HUES64 (cell line): ENCODE results near the gene ALOXE3.

ENCODE experiments used
- H3K27ac ChIP-seq: 2 replicates; pipeline ENCODE4 v1.7.0; 2013; ENCODE audit warnings: low read depth, low read length, inconsistent platforms
- H3K27me3 ChIP-seq: 2 replicates; pipeline ENCODE4 v1.6.1; 2013; ENCODE audit warnings: mild to moderate bottlenecking, low read length; ENCODE audit not compliant: insufficient read depth
- H3K36me3 ChIP-seq: 2 replicates; pipeline ENCODE4 v1.6.1; 2013; ENCODE audit warnings: mild to moderate bottlenecking, low read length; ENCODE audit not compliant: insufficient read depth
- H3K4me1 ChIP-seq: 2 replicates; pipeline ENCODE4 v1.6.1; 2013; ENCODE audit warnings: mild to moderate bottlenecking, low read length, moderate library complexity; ENCODE audit not compliant: insufficient read depth
- H3K4me3 ChIP-seq: 2 replicates; pipeline ENCODE4 v1.5.1; 2013; ENCODE audit warnings: mild to moderate bottlenecking, low read length, moderate library complexity
- H3K9ac ChIP-seq: 2 replicates; pipeline ENCODE4 v1.6.1; 2013; ENCODE audit warnings: mild to moderate bottlenecking, low read depth, low read length
- H3K9me3 ChIP-seq: 2 replicates; pipeline ENCODE4 v1.6.1; 2013; ENCODE audit warnings: low read depth, low read length; ENCODE audit not compliant: insufficient read depth
- WGBS: fragments of 150-250, 120-280 bp; methylation state at CpG from one replicate; pipeline ENCODE4 v1.1.7; 2013; ENCODE audit warnings: missing lambda C conversion rate; 5-methylcytosine and 5-hydroxymethylcytosine counted together

ALOXE3 gene

DNA sequence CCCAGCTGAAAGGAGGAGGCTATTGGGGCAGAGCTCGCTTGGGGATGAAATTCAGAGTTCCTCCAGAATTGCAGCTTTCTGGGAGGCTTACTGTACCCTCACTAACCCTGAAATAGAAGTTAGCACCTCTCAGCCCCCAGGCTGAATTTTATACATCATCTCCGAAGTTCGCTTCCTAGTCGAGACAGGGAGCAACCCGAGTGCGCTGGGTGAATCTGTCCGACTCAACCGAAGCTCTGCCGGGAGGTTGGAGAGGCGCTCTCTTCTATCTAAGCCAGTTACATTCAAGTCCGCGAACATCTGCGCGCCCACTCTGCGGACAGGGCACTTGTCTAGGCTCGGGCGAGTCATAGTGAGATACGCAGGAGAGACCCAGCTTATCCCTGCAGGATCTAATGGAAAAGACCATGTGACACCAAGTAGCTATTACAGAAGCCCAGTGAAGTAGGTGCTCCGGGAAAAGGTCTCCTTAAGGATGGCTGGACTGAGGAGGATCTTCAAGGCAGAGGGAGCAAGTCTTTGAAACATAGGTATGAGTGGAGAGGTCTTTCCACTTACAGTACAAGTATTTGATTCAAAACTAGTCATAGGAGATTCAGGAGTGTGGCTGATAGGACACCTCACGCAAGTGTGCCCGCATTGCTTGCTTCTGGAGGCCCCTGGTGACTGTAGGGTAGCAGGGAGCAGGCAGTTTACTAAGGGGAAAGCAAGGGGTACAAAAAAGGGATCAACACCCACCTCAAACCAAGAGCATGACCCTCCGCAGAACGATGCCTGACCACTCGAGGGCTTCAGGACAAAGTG is 6.2 kb upstream of the ALOXE3 start:
- 1% methylated on average over 24 of the region's 24 CpGs for WGBS
- Histone ChIP-seq H3K9me3 (no peaks in the 10 kb centered on the region), H3K9ac (no peak overlapping the region), H3K27ac (no peak overlapping the region), H3K27me3 (peaks cover 75% of the 10 kb centered on the region), H3K4me1 (peaks cover 16% of the 10 kb centered on the region), H3K4me3 (peak overlapping the region; percentile 76), H3K36me3 (no peaks in the 10 kb centered on the region)

DNA sequence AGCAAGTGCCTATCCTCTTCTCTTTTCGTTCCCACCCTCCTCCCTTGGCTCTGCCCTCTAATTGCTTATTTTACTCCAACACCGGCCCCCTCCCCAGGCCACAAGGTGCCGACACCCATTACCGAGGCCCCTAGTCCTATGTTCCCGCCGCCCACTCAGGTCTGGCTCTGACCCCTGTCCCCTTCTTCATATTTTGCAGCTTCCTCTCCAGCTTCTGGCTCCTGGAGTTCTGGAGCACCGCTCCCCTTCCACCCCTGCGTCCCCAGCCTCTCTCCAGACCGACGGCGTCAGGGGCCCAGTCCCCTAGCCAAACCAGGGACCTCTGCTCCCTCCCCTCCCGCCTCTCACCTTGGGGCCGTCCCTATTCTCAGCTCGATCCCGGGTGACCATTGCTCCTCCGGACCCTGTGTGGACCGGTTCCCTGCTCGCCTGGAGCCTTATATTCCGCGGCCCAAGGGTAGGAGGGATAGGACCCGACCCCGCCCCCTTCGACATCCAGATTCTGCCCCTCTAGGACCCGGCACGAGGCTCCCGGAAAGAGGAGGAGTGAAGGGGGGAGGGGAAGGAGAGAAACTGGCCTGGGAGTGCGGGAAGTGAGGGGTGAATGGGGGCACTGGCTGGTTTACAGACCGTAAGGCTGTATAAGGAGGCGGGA is 5.5 kb upstream of the ALOXE3 start, which contains the start of gene HES7:
Gene HES7 (minus strand): TSS at position 412 of the 655 bp plus-strand sequence. CDS start 22 bp downstream, at position 390.
- Histone ChIP-seq H3K4me3 (peak within 1 kb of the TSS; percentile 76), H3K4me1 (peaks cover 16% of the 10 kb centered on the region), H3K9me3 (no peaks in the 10 kb centered on the region), H3K27ac (no peak within 1 kb of the TSS), H3K36me3 (no peaks in the 10 kb centered on the region), H3K27me3 (peaks cover 68% of the 10 kb centered on the region), H3K9ac (no peak within 1 kb of the TSS)
- 2% methylated on average over 26 of the region's 29 CpGs for WGBS

DNA sequence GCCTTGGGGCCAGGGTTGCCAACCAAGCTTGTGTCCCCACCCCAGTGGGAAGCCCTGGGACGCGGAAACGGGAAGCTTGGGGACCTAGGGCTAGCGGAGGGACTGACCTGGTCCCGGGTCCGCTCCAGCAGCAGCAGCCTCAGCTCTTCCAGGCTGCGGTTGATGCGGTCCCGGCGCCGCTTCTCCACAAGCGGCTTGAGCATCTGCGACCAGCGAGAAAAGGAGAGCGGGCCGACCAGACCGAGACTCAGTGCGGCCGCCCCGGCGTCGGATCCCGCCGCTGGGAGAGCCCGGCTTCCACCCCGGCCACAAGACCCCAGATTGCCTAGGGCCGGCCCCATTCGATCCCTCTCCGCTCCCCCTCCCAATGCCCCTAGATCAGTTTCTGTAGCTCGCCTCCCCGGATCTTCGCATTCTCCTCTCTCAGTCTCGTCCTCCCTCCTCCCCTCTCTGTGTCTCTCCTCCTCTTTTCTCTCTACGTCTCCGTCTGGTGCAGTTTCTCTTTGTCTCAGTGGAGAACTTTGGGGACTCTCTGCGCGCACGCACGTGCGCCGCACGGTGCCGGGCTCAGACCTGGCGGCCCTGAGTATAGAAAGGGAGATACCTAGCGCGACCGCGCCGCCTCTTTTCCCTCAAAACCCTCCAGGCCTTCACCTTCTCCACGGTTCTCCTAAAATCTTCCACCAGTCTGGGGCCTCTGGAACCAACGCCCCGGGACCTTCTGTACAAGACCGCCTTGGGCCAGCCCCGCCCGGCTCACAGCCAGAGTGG is 4.8 kb upstream of the ALOXE3 start:
- under 1% methylated on average over 55 of the region's 55 CpGs for WGBS
- Histone ChIP-seq H3K4me1 (peaks cover 16% of the 10 kb centered on the region), H3K9ac (no peak overlapping the region), H3K36me3 (no peaks in the 10 kb centered on the region), H3K9me3 (no peaks in the 10 kb centered on the region), H3K27ac (no peak overlapping the region), H3K27me3 (peaks cover 66% of the 10 kb centered on the region), H3K4me3 (peak overlapping the region; percentile 76)

DNA sequence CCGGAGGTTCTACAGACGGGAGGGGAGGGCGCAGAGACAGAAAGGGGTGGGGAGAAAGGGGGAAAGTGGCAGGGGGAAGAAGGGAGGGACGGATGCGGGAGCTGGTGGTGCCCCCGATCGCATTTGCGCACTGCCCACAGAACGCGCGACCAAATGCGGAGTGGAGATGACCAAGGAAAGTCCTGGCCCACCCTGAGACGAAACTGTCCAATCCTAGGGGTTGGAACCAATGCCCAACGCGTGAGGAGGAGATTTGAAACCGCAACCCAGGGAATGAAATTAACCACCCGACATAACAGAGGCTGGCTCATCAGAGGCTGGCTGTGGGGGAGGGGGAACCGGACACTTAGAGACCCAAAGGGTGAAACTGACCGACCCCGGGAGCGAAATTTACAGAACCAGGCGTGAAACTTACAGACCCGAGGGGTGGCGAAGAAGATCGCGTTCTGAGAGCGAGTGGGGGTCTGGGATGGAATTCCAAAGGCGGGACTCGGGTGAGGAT is 4.2 kb upstream of the ALOXE3 start:
- H3K4me1 ChIP-seq = peaks cover 16% of the 10 kb centered on the region
- no peak overlapping the region for H3K27ac ChIP-seq
- peaks cover 66% of the 10 kb centered on the region for H3K27me3 ChIP-seq
- no peaks in the 10 kb centered on the region for H3K9me3 ChIP-seq
- peak overlapping the region; percentile 76 for H3K4me3 ChIP-seq
- WGBS = under 1% methylated on average over 29 of the region's 29 CpGs
- no peaks in the 10 kb centered on the region for H3K36me3 ChIP-seq
- H3K9ac ChIP-seq = no peak overlapping the region

DNA sequence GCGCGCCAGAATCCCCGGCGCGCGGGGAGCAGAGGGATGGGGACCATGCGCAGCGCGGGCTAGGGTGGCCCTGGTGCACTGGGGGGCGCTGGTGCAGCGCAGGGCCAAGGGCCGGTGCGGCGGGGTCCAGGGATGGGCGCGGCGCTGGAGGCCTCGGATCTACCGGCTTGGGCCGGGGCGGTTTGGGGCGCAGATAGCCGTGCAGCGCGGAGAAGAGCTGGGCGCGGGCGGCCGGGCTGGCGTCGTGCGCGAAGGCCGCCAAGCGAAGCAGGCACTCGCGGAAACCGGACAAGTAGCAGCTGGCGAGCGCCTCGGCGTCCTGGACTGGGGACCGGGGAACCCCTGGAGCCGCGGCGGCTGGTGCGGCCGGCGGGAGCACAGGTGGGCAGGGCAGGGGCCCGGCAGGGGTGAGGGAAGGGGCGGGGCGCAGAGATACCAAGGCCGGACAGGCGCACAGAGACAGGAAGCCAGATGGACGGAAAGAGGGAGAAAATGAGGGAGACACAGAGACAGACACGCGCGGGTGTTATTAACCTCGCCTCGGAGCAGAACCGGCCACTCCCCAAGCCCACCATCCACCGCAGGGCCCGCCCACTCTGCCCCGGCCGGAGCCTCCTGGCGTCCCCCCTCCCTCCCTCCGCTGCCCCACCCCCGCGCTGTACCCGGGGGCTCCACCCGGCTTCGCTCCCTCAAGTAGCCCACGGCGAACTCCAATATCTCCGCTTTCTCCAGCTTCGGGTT is 3.5 kb upstream of the ALOXE3 start:
- Histone ChIP-seq H3K9me3 (no peaks in the 10 kb centered on the region), H3K9ac (no peak overlapping the region), H3K4me3 (peak overlapping the region; percentile 76), H3K36me3 (no peaks in the 10 kb centered on the region), H3K27ac (no peak overlapping the region), H3K4me1 (peaks cover 11% of the 10 kb centered on the region), H3K27me3 (peaks cover 66% of the 10 kb centered on the region)
- WGBS = under 1% methylated on average over 76 of the region's 76 CpGs

DNA sequence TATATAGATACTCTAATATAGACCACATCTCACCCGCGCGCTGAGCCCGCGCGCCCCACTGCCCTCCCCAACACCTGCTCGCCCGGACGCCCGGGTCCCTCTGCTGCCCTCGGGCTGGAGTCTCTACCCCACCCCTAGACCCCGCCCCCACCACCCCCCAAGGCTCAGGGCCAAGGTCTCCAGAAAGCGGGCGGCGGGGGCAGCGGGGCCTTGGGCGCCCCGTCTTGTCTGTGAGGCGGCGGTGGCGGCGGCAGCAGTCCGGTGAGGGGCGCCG is 3.0 kb upstream of the ALOXE3 start:
- Histone ChIP-seq H3K4me3 (peak overlapping the region; percentile 76), H3K27ac (no peak overlapping the region), H3K9ac (no peak overlapping the region), H3K27me3 (peaks cover 68% of the 10 kb centered on the region), H3K4me1 (peaks cover 8% of the 10 kb centered on the region; the same call in 1 of the 2 replicates), H3K9me3 (no peaks in the 10 kb centered on the region), H3K36me3 (no peaks in the 10 kb centered on the region)
- under 1% methylated on average over 24 of the region's 25 CpGs for WGBS

DNA sequence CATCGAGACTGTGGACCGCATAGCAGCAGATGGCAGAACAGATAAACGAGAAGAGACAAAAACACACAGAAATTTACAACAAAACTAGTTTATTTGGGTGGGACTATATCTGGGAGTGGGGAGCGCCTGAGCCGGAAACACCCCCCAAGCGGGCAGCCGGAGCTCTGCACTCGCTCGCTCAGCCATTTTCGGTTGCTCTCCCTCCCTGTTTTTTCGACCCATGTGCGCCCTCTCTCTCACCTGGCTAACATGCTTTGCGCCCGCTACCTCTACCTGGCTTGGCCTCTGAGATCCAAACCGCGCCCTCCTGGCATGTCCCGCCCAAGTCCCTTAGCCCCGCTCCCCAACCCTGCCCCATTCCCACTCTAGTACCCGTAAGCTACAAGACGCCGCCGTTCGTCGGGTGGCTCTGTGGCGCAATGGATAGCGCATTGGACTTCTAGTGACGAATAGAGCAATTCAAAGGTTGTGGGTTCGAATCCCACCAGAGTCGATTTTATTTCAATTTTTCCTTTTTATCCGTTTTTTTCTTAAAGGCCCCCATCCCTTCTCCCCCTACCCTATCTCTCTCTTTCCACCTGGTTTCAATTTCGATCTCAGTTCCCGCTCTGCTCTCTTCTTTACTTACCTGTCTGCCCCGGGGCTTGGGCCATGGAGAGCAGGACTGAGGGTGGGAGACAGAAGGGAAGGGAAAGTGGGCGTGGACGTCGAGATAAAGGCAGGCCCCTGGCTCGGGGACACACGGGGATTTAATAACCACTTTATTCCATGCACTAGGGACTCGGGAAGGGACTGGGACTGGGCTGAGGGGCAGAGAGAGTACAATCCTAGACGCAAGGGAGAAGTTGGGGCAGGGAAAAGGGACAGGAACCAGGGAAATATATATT is 2.4 kb upstream of the ALOXE3 start:
- WGBS = 0% methylated on average over 35 of the region's 40 CpGs
- Histone ChIP-seq H3K9ac (peak overlapping the region; percentile 49), H3K4me3 (peak overlapping the region; percentile 76), H3K36me3 (no peaks in the 10 kb centered on the region), H3K4me1 (peaks cover 8% of the 10 kb centered on the region; the same call in 1 of the 2 replicates), H3K9me3 (no peaks in the 10 kb centered on the region), H3K27me3 (peaks cover 69% of the 10 kb centered on the region), H3K27ac (no peak overlapping the region)

DNA sequence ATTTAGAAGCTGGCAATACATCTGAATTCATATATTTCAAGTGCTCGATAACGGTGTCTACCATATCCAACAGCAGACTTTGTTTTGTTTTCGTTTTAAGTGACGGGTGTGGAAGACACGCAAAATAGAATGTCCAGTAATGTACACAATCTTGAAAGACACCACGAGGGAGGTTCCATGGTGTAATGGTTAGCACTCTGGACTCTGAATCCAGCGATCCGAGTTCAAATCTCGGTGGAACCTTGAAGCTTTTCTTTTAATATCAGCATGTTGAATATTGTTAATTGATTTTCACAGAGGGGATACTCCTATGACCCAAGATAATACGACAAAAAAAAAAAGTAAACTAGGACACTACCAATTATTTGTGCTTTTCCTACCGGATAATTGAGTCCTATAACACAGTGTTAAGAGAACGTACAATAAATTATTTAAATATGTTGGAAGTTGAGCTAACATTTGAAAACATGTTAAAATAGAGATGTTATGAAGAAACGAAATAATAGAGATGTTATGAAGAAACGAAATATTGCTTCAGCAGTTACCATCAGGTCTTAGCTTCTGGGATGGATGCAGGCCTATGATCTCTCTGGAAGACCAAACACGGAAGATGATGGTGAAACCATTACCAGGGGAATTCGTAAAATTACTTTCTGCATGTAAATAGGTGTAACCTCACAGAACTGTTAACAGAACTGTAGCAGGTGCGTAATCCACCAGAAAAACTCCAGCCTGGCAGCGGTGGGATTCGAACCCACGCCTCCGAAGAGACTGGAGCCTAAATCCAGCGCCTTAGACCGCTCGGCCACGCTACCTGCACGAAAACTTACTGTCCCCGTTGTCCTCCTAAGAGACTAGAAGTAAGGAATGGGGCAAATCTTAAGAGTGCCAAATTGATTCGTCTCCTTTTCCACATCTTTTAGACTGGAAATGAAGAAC is 1.5 kb upstream of the ALOXE3 start:
- Histone ChIP-seq H3K4me3 (peak overlapping the region; percentile 76), H3K27me3 (peaks cover 71% of the 10 kb centered on the region), H3K27ac (no peak overlapping the region), H3K9ac (peak overlapping the region; percentile 49), H3K36me3 (no peaks in the 10 kb centered on the region), H3K4me1 (peaks cover 7% of the 10 kb centered on the region; the same call in 1 of the 2 replicates), H3K9me3 (no peaks in the 10 kb centered on the region)
- WGBS = under 1% methylated on average over 26 of the region's 28 CpGs

DNA sequence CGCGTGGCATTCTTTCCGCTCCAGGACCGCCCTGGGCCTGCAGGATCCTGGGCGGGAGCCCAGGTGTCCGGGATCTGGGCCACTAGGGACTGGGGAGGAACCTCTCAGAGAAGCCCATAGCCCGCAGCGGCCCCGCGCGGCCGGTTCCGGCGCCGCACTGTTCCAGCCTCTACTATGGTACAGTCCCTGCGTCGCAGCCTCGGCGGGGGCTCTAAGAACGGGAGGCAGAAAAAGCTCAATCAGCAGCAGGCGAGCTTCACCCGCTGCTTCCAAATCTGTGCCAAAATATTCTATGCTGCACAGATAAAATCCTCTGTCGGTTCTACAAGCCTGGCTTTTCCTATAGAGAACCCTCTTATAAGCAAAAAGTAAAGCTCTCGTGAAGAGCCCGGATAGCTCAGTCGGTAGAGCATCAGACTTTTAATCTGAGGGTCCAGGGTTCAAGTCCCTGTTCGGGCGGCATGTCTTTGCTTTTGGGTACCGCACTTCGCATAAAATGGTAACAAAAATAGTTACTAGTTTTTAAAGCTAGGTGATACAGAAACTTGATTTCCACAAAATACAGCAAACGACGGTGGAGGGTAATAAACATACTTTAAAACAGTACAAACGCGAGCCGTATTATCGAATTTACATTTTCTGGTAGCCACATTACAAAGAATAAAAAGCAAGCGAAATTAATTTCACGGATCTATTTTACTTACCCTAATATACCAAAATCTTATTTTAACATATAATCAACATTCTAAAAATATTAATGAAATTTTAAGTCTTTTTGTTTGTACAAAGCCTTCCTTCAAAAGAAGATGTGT is 661 bp upstream of the ALOXE3 start:
- peaks cover 3% of the 10 kb centered on the region; the same call in 1 of the 2 replicates for H3K4me1 ChIP-seq
- no peaks in the 10 kb centered on the region for H3K36me3 ChIP-seq
- H3K9ac ChIP-seq = no peak overlapping the region
- no peak overlapping the region for H3K27ac ChIP-seq
- no peaks in the 10 kb centered on the region for H3K9me3 ChIP-seq
- peak overlapping the region; percentile 76 for H3K4me3 ChIP-seq
- peaks cover 71% of the 10 kb centered on the region for H3K27me3 ChIP-seq
- under 1% methylated on average over 38 of the region's 38 CpGs for whole genome bisulfite sequencing
